IPS-NIHi7 (cell line): ENCODE results near the gene CPN1.

Source experiments
- DNase-seq: peaks from one replicate; pipeline ENCODE4 v3.0.0; 2012; ENCODE audit warnings: mixed read lengths; ENCODE audit errors: extremely low spot score

Gene CPN1

DNA sequence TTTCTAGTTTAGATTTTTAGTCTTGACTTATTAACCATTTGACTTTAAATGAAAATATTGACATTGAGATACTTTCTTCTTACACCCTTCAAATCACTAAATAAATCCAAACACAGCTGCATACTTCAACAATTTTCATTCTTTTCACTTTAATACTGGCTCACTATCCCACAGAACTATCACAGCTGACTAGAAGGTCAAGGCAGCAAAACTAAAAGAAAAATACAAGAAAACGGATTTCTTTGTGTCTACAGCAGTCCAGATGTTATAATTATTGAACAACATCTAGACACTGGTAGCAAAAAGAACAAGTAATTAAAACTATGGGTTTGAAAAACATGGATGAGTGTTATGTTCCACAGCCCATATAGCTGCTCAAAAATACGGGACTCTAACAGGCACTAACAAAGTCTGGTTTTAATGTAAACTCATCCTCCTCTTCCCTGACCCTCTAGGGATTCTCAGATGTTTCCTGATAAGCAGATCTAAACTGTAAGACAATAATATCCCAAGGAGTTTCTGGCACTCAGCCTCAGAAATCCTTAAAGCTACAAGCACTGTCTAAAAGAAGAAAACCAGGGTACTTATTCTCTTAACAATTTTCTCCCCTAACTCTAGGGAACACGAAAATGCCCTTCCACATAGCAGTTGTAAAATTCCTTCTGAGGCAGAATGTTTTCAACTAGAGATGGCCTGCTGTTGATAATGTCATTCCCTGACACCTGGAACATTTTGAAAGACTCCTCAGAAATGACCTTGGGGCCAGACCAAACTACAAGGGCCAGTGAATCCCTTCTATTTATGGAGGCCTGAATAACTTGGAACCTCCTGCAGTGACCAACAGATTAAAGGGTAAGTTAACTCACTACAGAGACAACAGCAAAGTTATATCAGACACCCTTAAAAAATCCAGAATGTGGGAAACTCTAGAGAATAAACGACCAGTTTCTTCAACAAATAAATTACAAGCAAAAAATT, 84.7 kb downstream of the CPN1 start:
- DNase-seq: no peak

- no peak for DNase-seq
These were observed 86.0 kb downstream of the CPN1 start for GRCh38 chr10:99995713-99996112.

- no peak for DNase-seq
These were observed 86.4 kb downstream of the CPN1 start for GRCh38 chr10:99995269-99995668.

- DNase-seq: no peak
These were observed 86.9 kb downstream of the CPN1 start for GRCh38 chr10:99994801-99995200.

GRCh38 chr10:99993701-99994689, 87.7 kb downstream of the CPN1 start:
- DNase-seq: peak; percentile 30
